GM21367 (cell line): Measurements from ENCODE around the gene RAB23.

Source experiments
- ATAC-seq: cut with Tn5 transposase; IDR thresholded peaks from one replicate; pipeline ENCODE4 v1.9.1; 2021; ENCODE audit not compliant: unreplicated experiment

RAB23 gene

DNA sequence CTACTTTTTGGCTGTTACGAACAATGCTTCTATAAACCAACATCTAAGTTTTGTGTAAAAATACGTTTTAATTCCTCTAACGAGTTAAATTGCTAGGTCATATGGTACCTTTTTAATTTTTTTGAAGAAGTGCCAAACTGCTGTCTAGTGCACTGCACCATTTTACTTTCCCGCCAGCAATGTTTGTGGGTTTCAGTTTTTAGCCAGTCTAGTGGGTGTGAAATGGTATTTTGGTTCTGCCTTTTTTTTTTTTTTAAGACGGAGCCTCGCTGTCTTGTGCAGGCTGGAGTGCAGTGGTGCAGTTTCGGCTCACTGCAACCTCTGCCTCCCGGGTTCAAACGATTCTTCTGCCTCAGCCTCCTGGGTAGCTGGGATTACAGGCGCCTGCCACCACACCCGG is 84.1 kb downstream of the RAB23 start:
- ATAC-seq = no peak

DNA sequence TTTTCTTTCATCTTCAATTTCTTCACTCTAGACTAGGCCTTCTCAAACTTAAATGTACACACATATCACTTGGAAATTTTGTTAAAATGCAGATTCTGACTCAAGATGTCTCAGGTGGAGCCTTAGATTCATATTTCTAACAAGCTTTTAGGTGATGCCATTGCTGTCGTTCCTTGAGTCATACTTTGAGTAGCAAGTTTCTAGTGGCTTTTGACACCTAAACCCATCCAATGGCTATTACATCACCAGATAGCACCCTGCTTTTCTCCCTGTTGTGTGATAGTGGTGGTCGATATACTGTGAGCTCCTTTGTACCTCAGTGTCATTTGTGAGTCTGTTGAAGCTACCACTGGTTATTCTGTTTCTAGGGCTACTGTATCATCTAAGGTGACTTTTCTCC is 84.8 kb downstream of the RAB23 start:
- ATAC-seq = no peak
